Panc1 (cell line): Measurements from ENCODE around the gene MYH7.

Experiments
- CTCF ChIP-seq: fragments of 450-650 bp; IDR thresholded peaks from 2 replicates; pipeline ENCODE4 v1.5.1; 2017; ENCODE audit warnings: mild to moderate bottlenecking
- POLR2AphosphoS5 ChIP-seq: IDR thresholded peaks from 2 replicates; pipeline ENCODE4 v1.6.1; 2012; ENCODE audit warnings: mild to moderate bottlenecking, low read depth, low read length, moderate library complexity
- REST ChIP-seq, 2 experiments: IDR thresholded peaks; 2 replicates each; pipeline ENCODE4 v1.6.1; 2011 to 2012; ENCODE audit warnings: low read depth in 2 of 2, control low read depth in 1 of 2, low read length in 1 of 2, mild to moderate bottlenecking in 1 of 2, moderate library complexity in 1 of 2; ENCODE audit not compliant: insufficient read depth in 1 of 2
- SIN3A ChIP-seq: IDR thresholded peaks from 2 replicates; pipeline ENCODE4 v1.6.1; 2012; ENCODE audit warnings: low read depth, mild to moderate bottlenecking, low read length, moderate library complexity, borderline replicate concordance; ENCODE audit not compliant: insufficient read depth

- TF ChIP-seq CTCF (no peak), REST (IDR thresholded peaks at IDR 0.05; ENCODE audit: insufficient read depth in 1 of 2, low read depth in 2 of 2, low read length in 1 of 2) (no peak), SIN3A (no peak), POLR2AphosphoS5 (no peak)
These were observed 17.4 kb downstream of the MYH7 start for GRCh38 chr14:23418021-23418420.
